ENCODE measurements around the gene MGAT4B. TPM values are rescaled to one million over a fixed set of nuclear protein-coding genes. Genes with fewer than 3 reads are reported as not detected.

The MGAT4B gene
- total and polyA plus RNA-seq, 2 of the 4 experiments (the other 2 are of a cell fraction) = 73.7 to 155 TPM

DNA sequence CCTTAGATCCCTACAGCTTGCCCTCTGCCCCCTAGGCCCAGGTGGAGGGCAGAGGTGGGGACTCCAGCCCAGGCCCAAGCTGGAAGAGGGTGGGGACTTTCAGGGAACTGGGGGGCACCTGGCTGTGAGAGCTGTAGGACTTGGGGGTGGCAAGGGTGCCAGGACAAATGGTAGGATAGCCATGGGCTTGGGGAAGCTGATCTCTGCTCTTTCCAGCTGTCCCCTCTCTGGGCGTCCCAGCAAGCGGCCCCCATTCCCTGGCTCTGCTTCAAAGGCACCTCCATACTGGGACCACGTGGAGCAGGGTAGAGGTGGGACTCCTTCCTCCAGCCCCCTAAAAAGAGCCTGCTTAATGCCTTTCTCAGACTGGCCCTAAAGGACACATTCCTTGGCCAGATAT lies 12.5 kb downstream of the MGAT4B start:
- Histone ChIP-seq H3K23ac (ENCODE audit: low read depth, low read length) (no peak overlapping the region), H2AK9ac (replicated peaks; ENCODE audit: low read depth, low read length, poor library complexity) (peak overlapping the region; percentile 92), H3K4me2 (ENCODE audit: low read depth, low read length) (no peak overlapping the region; the same call in 1 of the 2 replicates), H2BK15ac (ENCODE audit: low read depth, low read length) (no peak overlapping the region), H3K27ac (ENCODE audit: insufficient read depth, low read length) (no peak overlapping the region), H3K14ac (replicated peaks; ENCODE audit: low read depth, low read length) (no peak overlapping the region), H3K9ac (ENCODE audit: low read depth, low read length) (no peak overlapping the region), H4K91ac (ENCODE audit: insufficient read depth, low read depth, low read length) (no peak overlapping the region), H3K18ac (ENCODE audit: low read depth, low read length) (no peak overlapping the region), H4K5ac (ENCODE audit: low read depth, low read length) (no peak overlapping the region), H2BK20ac (ENCODE audit: low read depth, low read length) (no peak overlapping the region), H3K27me3 (ENCODE audit: control insufficient read depth, insufficient read depth, low read length) (no peaks in the 10 kb centered on the region), H2AFZ (replicated peaks; ENCODE audit: low read length, poor library complexity) (no peak overlapping the region), H2AK5ac (ENCODE audit: low read depth, low read length) (no peak overlapping the region), H2BK120ac (ENCODE audit: low read depth, low read length) (no peak overlapping the region), H3K9me1 (ENCODE audit: insufficient read depth, low read length) (no peaks in the 10 kb centered on the region), H3K56ac (ENCODE audit: extremely low read depth, insufficient read depth, low read length) (no peak overlapping the region), H4K8ac (ENCODE audit: low read depth in 2 of 2, low read length in 2 of 2) (no peak overlapping the region), H2BK5ac (ENCODE audit: low read depth, low read length, poor library complexity, severe bottlenecking) (no peak overlapping the region), H3K9me3 (ENCODE audit: control insufficient read depth, insufficient read depth, low read length) (no peaks in the 10 kb centered on the region), H3K79me1 (ENCODE audit: low read depth in 1 of 2, low read length in 2 of 2) (peaks cover 0 to 4% of the 10 kb centered on the region in 2 experiments; a peak in 1 of 4 replicates), H4K20me1 (ENCODE audit: insufficient read depth, low read length) (0 out of 2 replicates have a peak, but pooled peaks cover 7% of the 10 kb centered on the region), H3K36me3 (ENCODE audit: control insufficient read depth, insufficient read depth, low read length) (peaks cover 24% of the 10 kb centered on the region), H3K4me1 (ENCODE audit: control insufficient read depth, insufficient read depth, low read length) (peaks cover 9% of the 10 kb centered on the region; the same call in 1 of the 2 replicates), H3K4ac (ENCODE audit: low read depth, low read length) (no peak overlapping the region), H3K4me3 (ENCODE audit: insufficient read depth, low read depth, low read length) (no peak overlapping the region)
- POLR2A ChIA-PET (ENCODE audit: unreplicated experiment) = no interaction called here
- TF ChIP-seq BHLHE40 (IDR thresholded peaks at IDR 0.05; ENCODE audit: low read depth, low read length) (no peak), MAZ (IDR thresholded peaks at IDR 0.05; ENCODE audit: borderline replicate concordance, low read depth, low read length) (no peak), CEBPB (IDR thresholded peaks at IDR 0.05; ENCODE audit: low read depth, low read length) (no peak), MXI1 (IDR thresholded peaks at IDR 0.05; ENCODE audit: borderline replicate concordance, low read depth, low read length) (no peak)
- TF ChIP-seq, protein P1, sequence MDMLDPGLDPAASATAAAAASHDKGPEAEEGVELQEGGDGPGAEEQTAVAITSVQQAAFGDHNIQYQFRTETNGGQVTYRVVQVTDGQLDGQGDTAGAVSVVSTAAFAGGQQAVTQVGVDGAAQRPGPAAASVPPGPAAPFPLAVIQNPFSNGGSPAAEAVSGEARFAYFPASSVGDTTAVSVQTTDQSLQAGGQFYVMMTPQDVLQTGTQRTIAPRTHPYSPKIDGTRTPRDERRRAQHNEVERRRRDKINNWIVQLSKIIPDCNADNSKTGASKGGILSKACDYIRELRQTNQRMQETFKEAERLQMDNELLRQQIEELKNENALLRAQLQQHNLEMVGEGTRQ (IDR thresholded peaks at IDR 0.05; ENCODE audit: low read depth, low read length) = no peak
- no CpG with 5 or more reads among the region's 3 CpGs for WGBS, 2 experiments (ENCODE audit: extremely low coverage in 2 of 2, insufficient read length in 1 of 2)
- CTCF ChIA-PET = no interaction called here
- no TSS peak for BruUV-seq (replicated peaks)
- dilution Hi-C loops (cut with HindIII; ENCODE audit: low sequenced_read_pairs, unreplicated experiment) (no loop called here), in situ Hi-C loops (cut with MboI; ENCODE audit: low sequenced_read_pairs) (no loop called here), intact Hi-C loops (cut with micrococcal nuclease) (no loop called here)
- DNase-seq (no peak), ATAC-seq (ENCODE audit: low read depth) (no peak)

Measured in IMR-90 (cell line).